ENCODE data around the gene SAMD10.
"Not testable (repeated sequence)": the region's sequence is repeated elsewhere in the genome, so short reads cannot be mapped to it uniquely, and the experiment has no call there.

GRCh38 chr20:63929473-63929883, 50.0 kb downstream of the SAMD10 start:
- not testable (repeated sequence) for TF ChIP-seq CTCF, POLR2A (IDR thresholded peaks at IDR 0.05)
